Measurements from ENCODE around the gene CCDC40. TPM values are rescaled to one million over a fixed set of nuclear protein-coding genes. Genes with fewer than 3 reads are reported as not detected.
"Not testable (repeated sequence)": the region's sequence is repeated elsewhere in the genome, so short reads cannot be mapped to it uniquely, and the experiment has no call there.

Gene CCDC40
- polyA plus RNA-seq (ENCODE audit: insufficient read length), result 5.5 TPM

DNA sequence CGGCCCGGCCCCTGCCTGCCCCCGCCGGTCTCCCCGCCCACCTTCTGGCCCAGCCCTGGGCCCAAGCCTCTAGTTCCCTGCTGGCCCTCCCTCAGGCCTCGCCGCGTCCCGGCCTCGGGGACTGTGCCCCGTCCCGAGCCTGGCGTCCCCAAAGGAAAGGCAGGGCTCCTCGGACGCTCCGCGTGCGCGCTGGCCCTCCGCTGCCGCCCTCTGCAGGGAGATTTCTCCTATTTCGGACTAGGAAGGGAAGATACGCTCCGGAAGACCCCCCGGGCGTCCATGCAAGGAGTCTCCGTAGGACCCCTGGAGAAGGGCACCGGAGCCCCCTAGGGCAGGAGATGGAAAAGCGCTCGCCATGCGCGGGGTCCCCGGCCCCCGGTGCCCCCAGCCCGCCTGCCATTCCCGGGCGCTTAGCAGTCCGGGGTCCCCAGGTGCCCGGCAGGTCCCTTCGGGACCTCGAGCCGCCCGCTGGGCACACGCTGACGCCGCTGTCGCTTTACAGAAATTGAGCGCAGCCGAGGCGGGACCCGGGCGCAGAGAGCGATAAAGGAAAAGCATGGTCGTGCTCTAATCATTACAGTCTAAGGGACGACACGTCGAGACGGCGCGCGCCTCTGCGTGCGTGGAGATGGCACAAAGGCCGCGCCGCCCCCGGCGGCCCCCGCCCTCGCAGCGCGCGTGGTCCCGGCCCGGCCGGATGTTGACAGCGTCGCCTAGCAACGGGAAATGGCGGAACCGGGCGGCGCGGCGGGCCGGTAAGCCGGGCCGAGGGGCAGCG, at the start of gene CCDC40:
CCDC40 (plus strand) TSS at position 706 of the 778 bp plus-strand sequence; CDS start at position 727, 21 bp downstream.
- DNase-seq (ENCODE audit: low read depth), result peak; percentile 60

GRCh38 chr17:79987187-79987934, 49.1 kb upstream of the CCDC40 start:
- no peak for DNase-seq (ENCODE audit: low read depth)

DNA sequence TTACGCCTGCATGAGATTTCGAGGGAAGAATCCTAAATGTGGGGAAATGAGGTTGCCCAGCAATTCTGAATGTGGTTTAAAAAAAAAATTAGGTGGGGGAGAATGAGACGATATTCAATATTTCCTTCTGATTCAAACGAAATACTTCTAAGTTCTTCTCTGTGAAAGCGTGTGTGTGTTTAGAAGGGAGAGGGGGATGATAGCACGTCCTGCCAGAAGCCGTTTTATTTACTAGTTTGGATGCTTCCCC, 48.6 kb upstream of the CCDC40 start:
- DNase-seq (ENCODE audit: low read depth), result no peak

DNA sequence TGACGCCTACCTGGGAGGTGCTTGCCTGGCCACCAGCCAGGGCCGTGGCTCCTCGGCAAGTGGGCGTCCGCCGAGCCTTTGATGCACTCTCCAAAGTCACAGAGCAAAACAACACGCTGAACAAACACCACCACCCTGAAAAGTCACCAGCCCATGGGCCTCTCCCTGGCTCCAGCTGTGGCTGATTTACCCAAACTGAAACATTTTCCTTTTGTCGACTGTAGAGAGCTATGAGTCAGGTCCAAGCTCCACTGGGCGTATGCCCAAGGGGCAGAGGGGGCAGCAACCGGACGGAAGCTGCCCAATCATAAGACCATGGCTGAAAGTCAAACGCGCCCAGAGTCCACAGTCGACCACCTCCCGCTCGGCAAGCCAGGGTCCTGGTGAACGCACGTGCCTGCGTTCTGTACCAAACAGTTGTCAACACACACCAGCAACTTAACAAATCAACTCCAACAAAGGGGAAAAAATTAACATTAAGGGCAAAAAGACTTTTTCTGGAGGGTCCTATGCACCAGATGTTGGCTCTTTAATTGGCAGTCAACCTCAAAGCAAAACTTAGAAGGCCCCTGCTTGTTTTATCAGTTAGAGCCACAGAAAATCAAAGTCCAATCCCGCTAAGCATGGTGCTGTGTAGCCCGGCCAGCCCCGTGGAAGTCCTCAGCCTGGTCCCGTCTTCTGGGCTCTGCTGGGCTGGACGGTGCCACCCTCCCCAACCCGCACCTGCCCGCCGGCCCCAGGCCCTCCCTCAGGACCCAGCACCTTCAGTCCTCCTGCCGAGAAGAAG, 48.1 kb upstream of the CCDC40 start:
- no peak for DNase-seq (ENCODE audit: low read depth)

- no peak for DNase-seq (ENCODE audit: low read depth)
Measured at GRCh38 chr17:79989106-79989835, 47.2 kb upstream of the CCDC40 start.

DNA sequence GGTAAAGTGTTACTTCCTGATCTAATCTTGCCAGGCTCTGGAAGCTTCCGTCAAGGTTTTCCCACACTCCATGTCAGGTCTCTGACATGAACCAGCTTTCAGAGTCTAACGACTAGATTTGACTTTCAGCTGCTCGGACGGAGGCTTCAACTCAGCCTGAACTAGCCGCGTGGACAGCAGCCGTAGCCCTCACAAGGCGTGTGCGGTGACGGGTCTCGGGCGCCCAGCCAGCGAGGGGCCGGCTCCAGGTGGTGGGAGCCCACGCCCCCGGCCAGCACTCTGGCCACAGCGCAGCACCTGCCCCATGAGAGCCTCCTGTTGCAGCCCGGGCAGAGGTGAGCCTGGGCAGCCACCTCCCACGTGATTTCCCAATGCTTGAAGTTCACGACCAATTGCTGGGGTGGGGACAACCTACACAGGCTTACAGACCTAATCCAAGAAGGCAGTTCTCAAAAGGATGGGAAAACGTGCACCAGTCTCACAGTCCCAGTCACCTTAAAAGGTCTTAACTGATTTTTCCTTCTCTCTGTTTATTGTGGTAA, 46.3 kb upstream of the CCDC40 start:
- DNase-seq (ENCODE audit: low read depth), result no peak

- no peak for DNase-seq (ENCODE audit: low read depth)
Measured at GRCh38 chr17:79990704-79991103, 45.7 kb upstream of the CCDC40 start.

- no peak for DNase-seq (ENCODE audit: low read depth)
Measured at GRCh38 chr17:79991140-79991923, 45.1 kb upstream of the CCDC40 start.

GRCh38 chr17:79991924-79992648, 44.4 kb upstream of the CCDC40 start:
- DNase-seq (ENCODE audit: low read depth), result no peak

DNA sequence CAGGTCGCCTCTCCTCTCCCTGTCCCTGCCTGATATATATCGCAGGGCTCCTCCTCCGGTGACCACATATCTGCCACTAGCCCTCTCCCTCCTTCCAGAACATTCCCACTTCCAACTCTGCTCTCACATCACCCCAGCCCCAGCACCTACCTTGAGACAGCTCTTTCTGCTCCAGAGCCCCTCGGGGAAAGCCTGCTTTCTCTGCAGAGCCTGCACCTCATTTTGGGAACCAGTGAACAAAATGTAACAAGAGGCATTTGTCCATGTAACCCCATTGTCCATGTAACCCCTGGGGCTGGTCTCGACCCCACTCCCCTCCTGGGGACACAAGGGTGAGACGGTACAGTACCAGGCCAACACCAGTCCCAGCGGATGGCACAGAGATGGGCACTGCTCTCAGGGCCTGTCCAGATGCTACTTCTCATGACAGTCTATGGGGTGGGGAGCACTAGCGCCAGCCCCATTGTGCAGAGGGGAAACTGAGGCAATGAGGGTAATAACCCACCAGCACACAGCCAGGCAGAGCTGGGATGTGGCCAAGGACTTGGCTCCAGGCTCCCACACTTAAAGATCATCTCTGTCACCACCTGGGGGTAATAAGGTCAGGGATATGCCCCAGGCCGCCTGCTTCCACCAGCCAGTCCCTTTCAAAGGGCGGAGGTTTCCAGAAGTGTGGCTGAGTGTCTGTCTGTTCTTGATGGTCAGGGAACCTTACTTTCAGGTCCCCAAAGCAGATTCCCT, 43.6 kb upstream of the CCDC40 start:
- no peak for DNase-seq (ENCODE audit: low read depth)

DNA sequence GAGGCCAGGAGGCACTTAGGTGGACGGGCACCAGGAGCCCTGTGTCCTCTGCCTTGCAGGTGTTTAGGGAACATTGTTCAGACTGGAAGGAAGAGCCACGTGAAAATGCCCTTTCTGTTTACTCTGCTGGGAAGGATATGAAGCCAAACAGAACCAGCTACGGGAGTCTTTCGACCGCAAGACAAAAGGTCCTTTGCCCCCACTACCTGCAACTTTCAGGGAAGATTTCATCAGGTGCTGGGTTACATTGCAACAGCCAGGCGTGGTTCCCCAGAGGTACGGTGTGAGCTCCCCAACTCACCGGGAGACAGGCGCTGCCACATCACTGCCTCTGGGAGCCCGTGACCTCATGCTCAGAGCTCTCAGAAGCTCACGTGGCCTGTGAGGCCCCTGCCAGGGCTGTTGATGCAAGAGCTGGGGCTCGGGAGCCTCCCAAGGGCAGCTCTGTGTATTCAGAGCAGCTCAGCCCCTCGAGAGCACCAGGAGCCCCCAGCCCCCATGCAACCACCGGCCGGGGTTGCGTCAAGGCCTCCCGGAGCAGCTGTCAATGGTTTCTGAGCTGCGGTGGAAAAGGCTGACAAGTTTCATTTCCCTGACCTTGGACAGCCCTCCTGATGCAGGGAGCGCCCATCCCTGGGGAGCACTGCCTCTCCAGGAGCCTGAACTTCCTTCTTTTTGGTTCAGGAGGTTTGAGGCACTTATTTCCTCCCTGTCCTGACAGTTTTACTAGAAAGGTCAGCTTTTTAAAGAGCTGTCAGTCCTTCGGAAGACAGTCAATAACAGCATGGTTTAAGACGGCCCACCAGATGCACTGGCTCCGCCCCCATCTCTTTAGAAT, 42.8 kb upstream of the CCDC40 start:
- DNase-seq (ENCODE audit: low read depth), result no peak

DNA sequence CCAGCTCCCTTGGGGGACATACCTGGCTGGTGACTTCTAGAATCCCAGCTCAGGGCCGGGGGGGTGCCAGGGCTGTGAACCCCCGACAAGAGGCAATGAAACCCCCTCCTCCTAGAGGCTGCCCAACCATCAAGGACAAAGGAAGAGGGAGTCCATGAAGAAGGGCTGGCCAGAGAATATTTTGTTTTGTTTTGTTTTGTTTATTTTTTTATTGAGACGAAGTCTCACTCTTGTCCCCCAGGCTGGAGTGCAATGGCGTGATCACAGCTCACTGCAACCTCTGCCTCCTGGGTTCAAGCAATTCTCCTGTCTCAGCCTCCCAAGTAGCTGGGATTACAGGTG, 42.2 kb upstream of the CCDC40 start:
- DNase-seq (ENCODE audit: low read depth), result not testable (repeated sequence)

DNA sequence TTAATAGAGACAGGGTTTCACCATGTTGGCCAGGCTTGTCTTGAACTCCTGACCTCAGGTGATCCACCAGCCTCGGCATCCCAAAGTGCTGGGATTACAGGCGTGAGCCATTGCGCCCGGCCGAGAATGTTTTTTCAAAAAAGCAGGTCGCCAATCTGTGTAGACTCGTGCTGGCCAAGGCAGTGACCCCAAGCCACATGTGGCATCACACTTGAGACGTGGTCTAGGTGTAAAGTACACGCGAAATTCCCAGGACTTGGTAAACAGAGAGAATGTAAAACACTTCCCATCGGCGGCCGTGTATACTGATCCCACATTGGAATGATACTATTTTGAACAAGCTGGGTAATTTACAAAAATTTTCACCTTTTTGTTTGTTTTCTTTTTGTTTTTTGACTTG, 41.8 kb upstream of the CCDC40 start:
- no peak for DNase-seq (ENCODE audit: low read depth)

DNA sequence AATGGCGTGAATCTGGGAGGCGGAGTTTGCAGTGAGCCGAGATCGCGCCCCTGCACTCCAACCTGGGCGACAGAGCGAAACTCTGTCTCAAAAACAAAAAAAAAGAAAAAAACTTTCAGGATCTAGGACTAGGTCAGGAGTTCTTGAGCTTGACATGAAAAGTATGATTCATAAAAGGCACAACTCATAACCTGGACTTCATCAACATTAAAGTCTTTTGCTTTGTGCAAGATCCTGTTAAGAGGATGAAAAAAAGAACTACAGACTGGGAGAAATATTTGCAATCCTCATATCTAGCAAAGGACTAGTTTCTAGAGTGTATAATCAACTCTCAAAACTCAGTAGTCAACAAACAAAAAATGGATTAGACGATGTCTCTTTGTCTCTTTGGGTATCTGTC, 40.7 kb upstream of the CCDC40 start:
- DNase-seq (ENCODE audit: low read depth), result no peak

DNA sequence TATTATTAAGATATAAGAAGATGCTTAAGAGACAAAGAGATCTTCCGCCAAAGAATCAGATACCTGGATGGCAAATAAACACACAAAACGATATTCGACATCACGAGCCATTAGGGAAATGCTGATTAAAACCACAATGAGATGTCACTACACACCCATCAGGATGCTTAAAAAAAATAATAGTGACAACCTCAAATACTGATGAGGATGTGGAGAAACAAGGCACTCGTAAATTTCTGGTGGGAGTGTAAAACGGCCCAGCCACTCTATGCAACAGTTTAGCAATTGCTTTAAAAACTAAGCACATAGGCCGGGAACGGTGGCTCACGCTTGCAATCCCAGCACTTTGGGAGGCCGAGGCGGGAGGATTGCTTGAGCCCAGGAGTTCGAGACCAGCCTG, 40.2 kb upstream of the CCDC40 start:
- DNase-seq (ENCODE audit: low read depth), result no peak

DNA sequence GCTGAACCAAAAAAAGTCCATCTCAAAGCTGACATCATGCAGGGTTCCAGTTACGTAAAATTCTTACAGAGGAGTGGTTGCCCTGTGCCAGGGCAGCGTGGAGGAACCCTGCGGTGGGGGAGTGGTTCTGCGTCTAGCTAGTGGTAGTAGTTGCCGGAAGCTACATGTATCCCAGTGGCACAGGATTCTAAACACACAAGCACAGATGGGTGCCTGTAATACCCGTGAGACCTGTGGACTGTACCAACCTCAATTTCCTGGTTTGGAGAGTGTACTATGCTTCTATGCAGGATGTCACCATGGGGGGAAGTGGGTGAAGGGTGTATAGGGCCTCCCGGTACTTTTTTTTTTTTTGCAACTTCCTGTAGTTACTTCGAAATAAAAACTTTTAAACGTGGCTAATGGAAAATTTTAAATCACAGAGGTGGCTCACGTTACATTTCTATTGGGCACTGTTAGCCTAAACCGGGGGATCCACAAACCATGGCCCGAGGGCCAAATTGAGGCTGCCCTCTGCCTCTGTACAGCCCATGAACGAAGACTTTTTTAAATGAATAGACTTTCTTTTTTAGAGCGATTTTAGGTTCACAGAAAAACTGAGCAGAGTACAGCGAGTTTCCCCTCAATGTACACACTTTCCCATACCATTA, 39.3 kb upstream of the CCDC40 start:
- DNase-seq (ENCODE audit: low read depth), result no peak

- DNase-seq (ENCODE audit: low read depth), result no peak
Measured at GRCh38 chr17:80000136-80000535, 36.3 kb upstream of the CCDC40 start.

Data from forelimb muscle (tissue), 1 donor.